H1 (cell line): ENCODE results near the gene GNAT2. TPM values are rescaled to one million over a fixed set of nuclear protein-coding genes. Genes with fewer than 3 reads are reported as not detected.

ENCODE experiments used
- CTCF ChIA-PET: fragments of 300-600 bp; sonication (Branson Sonifier 250); formaldehyde crosslinking; loops from one replicate; lab custom pipeline; 2021; ENCODE audit not compliant: partially characterized antibody; lab: Charles Lee
- POLR2A ChIA-PET: fragments of 300-600 bp; sonication (Branson Sonifier 250); formaldehyde crosslinking; loops from one replicate; lab custom pipeline; 2021; ENCODE audit warnings: inconsistent platforms; ENCODE audit not compliant: partially characterized antibody; lab: Charles Lee
- DNase-seq, 2 experiments: peaks; one replicate each; pipeline versions ENCODE4 v3.0.0 to v3.0.0-alpha.2; 2010 to 2022; ENCODE audit warnings: low spot score in 2 of 2, low read depth in 1 of 2, mixed read lengths in 1 of 2
- FAIRE-seq: peaks from 2 replicates; lab custom pipeline; 2011; peaks lifted over from hg19 to GRCh38; lab: Jason Lieb, UNC
- H2AFZ ChIP-seq: 2 replicates; pipeline ENCODE4 v1.8.1; 2012; ENCODE audit warnings: low read length, inconsistent platforms
- H2AK5ac ChIP-seq: 2 replicates; pipeline ENCODE4 v1.6.1; 2013; ENCODE audit warnings: low read depth, low read length
- H2BK120ac ChIP-seq: replicated peaks from 2 replicates; pipeline ENCODE3; 2013; ENCODE audit warnings: low read depth, low read length, inconsistent platforms
- H2BK12ac ChIP-seq: 2 replicates; pipeline ENCODE4 v1.6.1; 2013; ENCODE audit warnings: low read depth, low read length
- H2BK15ac ChIP-seq: 2 replicates; pipeline ENCODE4 v1.6.1; 2013; ENCODE audit warnings: low read length
- H2BK20ac ChIP-seq: 2 replicates; pipeline ENCODE4 v1.6.1; 2013; ENCODE audit warnings: low read length
- H2BK5ac ChIP-seq: 2 replicates; pipeline ENCODE4 v1.6.1; 2013; ENCODE audit warnings: low read depth, low read length
- H3K14ac ChIP-seq: 2 replicates; pipeline ENCODE4 v1.6.1; 2013; ENCODE audit warnings: inconsistent platforms; ENCODE audit not compliant: insufficient read length
- H3K18ac ChIP-seq: 2 replicates; pipeline ENCODE4 v1.6.1; 2013; ENCODE audit warnings: low read length; ENCODE audit errors: extremely low read depth
- H3K23ac ChIP-seq: 2 replicates; pipeline ENCODE4 v1.6.1; 2013; ENCODE audit warnings: inconsistent platforms; ENCODE audit not compliant: insufficient read length
- H3K23me2 ChIP-seq: 2 replicates; pipeline ENCODE4 v1.6.1; 2013; ENCODE audit warnings: low read depth, low read length
- H3K27ac ChIP-seq: 2 replicates; pipeline ENCODE4 v1.6.1; 2011; ENCODE audit warnings: low read depth, low read length, inconsistent platforms
- H3K27me3 ChIP-seq, 4 experiments: replicated peaks in 1 of 4; 1 replicate in 1 of 4; 2 replicates in 3 of 4; pipeline versions ENCODE4 v1.6.1 to v1.8.1; 2011 to 2013; ENCODE audit warnings: low read length in 3 of 4, mild to moderate bottlenecking in 3 of 4, inconsistent platforms in 2 of 4, mixed read lengths in 2 of 4, moderate library complexity in 1 of 4; ENCODE audit not compliant: control insufficient read depth in 3 of 4, insufficient read depth in 3 of 4; ENCODE audit errors: extremely low read depth in 1 of 4
- H3K36me3 ChIP-seq, 4 experiments: 2 replicates each; pipeline versions ENCODE4 v1.6.1 to v1.8.1; 2011 to 2013; ENCODE audit warnings: mild to moderate bottlenecking in 4 of 4, low read length in 3 of 4, moderate library complexity in 2 of 4, control low read depth in 1 of 4, inconsistent platforms in 1 of 4; ENCODE audit not compliant: insufficient read depth in 4 of 4, control insufficient read depth in 2 of 4
- H3K4ac ChIP-seq: replicated peaks from 2 replicates; pipeline ENCODE3; 2013; ENCODE audit warnings: low read length, low read depth, mixed read lengths, inconsistent platforms; ENCODE audit not compliant: insufficient read length
- H3K4me1 ChIP-seq, 4 experiments: replicated peaks in 1 of 4; 1 replicate in 1 of 4; 2 replicates in 3 of 4; pipeline versions ENCODE4 v1.6.1 to v1.8.1; 2011 to 2013; ENCODE audit warnings: low read length in 3 of 4, inconsistent platforms in 2 of 4, mixed read lengths in 1 of 4; ENCODE audit not compliant: insufficient read depth in 4 of 4, control insufficient read depth in 3 of 4
- H3K4me2 ChIP-seq, 2 experiments: 2 replicates each; pipeline versions ENCODE4 v1.6.1 to v1.8.1; 2011 to 2013; ENCODE audit warnings: low read depth in 2 of 2, low read length in 2 of 2, control low read depth in 1 of 2, inconsistent platforms in 1 of 2, mild to moderate bottlenecking in 1 of 2; ENCODE audit not compliant: insufficient read depth in 1 of 2
- H3K4me3 ChIP-seq, 4 experiments: fragments of 200-600, 300-600 bp in 1 of 4; sonication (generic), shearing (Covaris generic), sonication (Bioruptor Twin) in 1 of 4; 2 replicates each; pipeline versions ENCODE4 v1.5.1 to v1.8.1; 2011 to 2016; ENCODE audit warnings: low read length in 4 of 4, low read depth in 3 of 4, control low read depth in 2 of 4, inconsistent platforms in 2 of 4, mild to moderate bottlenecking in 2 of 4, mixed read lengths in 1 of 4, moderate library complexity in 1 of 4; ENCODE audit not compliant: insufficient read depth in 2 of 4; ENCODE audit errors: extremely low read depth in 1 of 4
- H3K56ac ChIP-seq: replicated peaks from 2 replicates; pipeline ENCODE3; 2013; ENCODE audit warnings: low read depth, mild to moderate bottlenecking, mixed read lengths, low read length, inconsistent platforms; ENCODE audit not compliant: insufficient read length
- H3K79me1 ChIP-seq: 2 replicates; pipeline ENCODE4 v1.6.1; 2013; ENCODE audit warnings: low read depth, low read length, control low read depth
- H3K79me2 ChIP-seq, 2 experiments: 2 replicates each; pipeline versions ENCODE4 v1.6.1 to v1.8.1; 2012 to 2013; ENCODE audit warnings: low read length in 2 of 2, mild to moderate bottlenecking in 2 of 2, inconsistent platforms in 1 of 2; ENCODE audit not compliant: insufficient read depth in 2 of 2, control insufficient read depth in 1 of 2
- H3K9ac ChIP-seq, 4 experiments: replicated peaks in 1 of 4; 1 replicate in 1 of 4; 2 replicates in 3 of 4; pipeline versions ENCODE4 v1.6.1 to v1.8.1; 2011 to 2013; ENCODE audit warnings: low read depth in 3 of 4, low read length in 3 of 4, control low read depth in 2 of 4, mild to moderate bottlenecking in 2 of 4, moderate library complexity in 2 of 4, inconsistent platforms in 1 of 4; ENCODE audit errors: extremely low read depth in 1 of 4
- H3K9me3 ChIP-seq, 2 experiments: 2 replicates each; pipeline versions ENCODE4 v1.6.1 to v1.8.1; 2012 to 2013; ENCODE audit warnings: mild to moderate bottlenecking in 2 of 2, moderate library complexity in 2 of 2, control low read depth in 1 of 2, inconsistent platforms in 1 of 2, low read depth in 1 of 2, low read length in 1 of 2, mixed read lengths in 1 of 2; ENCODE audit not compliant: insufficient read depth in 2 of 2
- H4K20me1 ChIP-seq, 2 experiments: replicated peaks in 1 of 2; 2 replicates each; pipeline versions ENCODE3 to v1.8.1; 2011 to 2013; ENCODE audit warnings: inconsistent platforms in 2 of 2, low read length in 2 of 2, mild to moderate bottlenecking in 1 of 2; ENCODE audit not compliant: insufficient read depth in 2 of 2, control insufficient read depth in 1 of 2
- H4K5ac ChIP-seq: 2 replicates; pipeline ENCODE4 v1.6.1; 2013; ENCODE audit warnings: low read length, low read depth, mixed read lengths, inconsistent platforms; ENCODE audit not compliant: insufficient read length
- H4K8ac ChIP-seq: 2 replicates; pipeline ENCODE4 v1.8.0; 2013; ENCODE audit warnings: mild to moderate bottlenecking, moderate library complexity, low read length, inconsistent platforms; ENCODE audit not compliant: insufficient read depth; ENCODE audit errors: extremely low read depth
- H4K91ac ChIP-seq: replicated peaks from 2 replicates; pipeline ENCODE3; 2013; ENCODE audit warnings: low read length, mixed read lengths, inconsistent platforms; ENCODE audit not compliant: insufficient read length
- EGR1 ChIP-seq: IDR thresholded peaks from 2 replicates; pipeline ENCODE4 v1.6.1; 2011; ENCODE audit warnings: low read depth, low read length, borderline replicate concordance
- GABPA ChIP-seq: IDR thresholded peaks from 2 replicates; pipeline ENCODE4 v1.6.1; 2011; ENCODE audit warnings: mild to moderate bottlenecking, low read length, moderate library complexity, borderline replicate concordance; ENCODE audit not compliant: insufficient read depth
- GTF2F1 ChIP-seq: IDR thresholded peaks from 2 replicates; pipeline ENCODE4 v1.6.1; 2012; ENCODE audit warnings: low read depth, low read length, improper control_type of control experiment, borderline replicate concordance
- HDAC6 ChIP-seq: IDR thresholded peaks from one replicate; pipeline ENCODE4 v1.7.1; 2012; ENCODE audit warnings: low read depth, mild to moderate bottlenecking, inconsistent platforms, low read length, moderate library complexity
- JUND ChIP-seq: IDR thresholded peaks from 2 replicates; pipeline ENCODE4 v1.6.1; 2011; ENCODE audit warnings: mild to moderate bottlenecking, improper control_type of control experiment, low read length
- MAFK ChIP-seq: IDR thresholded peaks from 2 replicates; pipeline ENCODE4 v1.6.1; 2012; ENCODE audit warnings: low read depth, mild to moderate bottlenecking, improper control_type of control experiment, low read length
- POU5F1 ChIP-seq: IDR thresholded peaks from 2 replicates; pipeline ENCODE4 v1.6.1; 2011; ENCODE audit warnings: low read depth, mild to moderate bottlenecking, low read length, moderate library complexity
- RBBP5 ChIP-seq: IDR thresholded peaks from 2 replicates; pipeline ENCODE4 v1.7.1; 2012; ENCODE audit warnings: low read depth, mild to moderate bottlenecking, inconsistent platforms, low read length, moderate library complexity, borderline replicate concordance
- RFX5 ChIP-seq: IDR thresholded peaks from 2 replicates; pipeline ENCODE4 v1.6.1; 2011; ENCODE audit warnings: low read depth, low read length, improper control_type of control experiment, borderline replicate concordance
- SIRT6 ChIP-seq: IDR thresholded peaks from one replicate; pipeline ENCODE4 v1.7.1; 2012; ENCODE audit warnings: low read length, inconsistent platforms
- YY1 ChIP-seq: IDR thresholded peaks from 2 replicates; pipeline ENCODE4 v1.6.1; 2011; ENCODE audit warnings: low read depth, mild to moderate bottlenecking, low read length
- WGBS, 2 experiments: shearing (Covaris generic) in 1 of 2; methylation state at CpG; one replicate each; pipeline versions ENCODE4 v1.1.6 to v1.1.7; 2013 to 2015; ENCODE audit warnings: low lambda C conversion rate in 2 of 2, mixed read lengths in 2 of 2, inconsistent platforms in 1 of 2, low coverage in 1 of 2, missing lambda C conversion rate in 1 of 2; ENCODE audit not compliant: insufficient replicate concordance in 2 of 2, insufficient coverage in 1 of 2, insufficient read length in 1 of 2; ENCODE audit errors: extremely low coverage in 1 of 2, missing lambda C conversion rate in 1 of 2; 5-methylcytosine and 5-hydroxymethylcytosine counted together
- polyA plus RNA-seq, 7 experiments: library from polyadenylated mRNA; depleted of rRNA in 3 of 7; stranded (reverse) in 5 of 7; unstranded in 2 of 7; fragments of >200 nt in 5 of 7; fragments of 200-250 nt in 2 of 7; gene quantifications; 1 replicate in 5 of 7; 2 replicates in 1 of 7; 4 replicates in 1 of 7; pipeline versions ENCODE4 v1.2.1 to v1.2.3, GENCODE V29; 2011 to 2013; ENCODE audit warnings: missing spikeins in 2 of 7, mixed read lengths in 2 of 7
- total RNA-seq: library from RNA; stranded (reverse); fragmentation: NEBNext Ultra II Directional; extraction: Animal tissue kit (Norgen Biotek cat#: 25700); gene quantifications from 2 replicates; pipeline ENCODE4 v1.2.1, GENCODE V29; 2021
- TF ChIP-seq, protein P1 (sequence below): IDR thresholded peaks from 2 replicates; pipeline ENCODE4 v1.6.1; 2011; ENCODE audit warnings: low read depth, mild to moderate bottlenecking, low read length; ENCODE audit not compliant: insufficient read depth
- TF ChIP-seq, protein P2 (sequence below): IDR thresholded peaks from 2 replicates; pipeline ENCODE4 v1.6.1; 2011; ENCODE audit warnings: low read length, improper control_type of control experiment

Gene GNAT2
- total and polyA plus RNA-seq, 2 of the 8 experiments (the other 6 are each of a cell fraction or from before 2014, with no cell fraction given): 0.05 TPM; not detected in 1

DNA sequence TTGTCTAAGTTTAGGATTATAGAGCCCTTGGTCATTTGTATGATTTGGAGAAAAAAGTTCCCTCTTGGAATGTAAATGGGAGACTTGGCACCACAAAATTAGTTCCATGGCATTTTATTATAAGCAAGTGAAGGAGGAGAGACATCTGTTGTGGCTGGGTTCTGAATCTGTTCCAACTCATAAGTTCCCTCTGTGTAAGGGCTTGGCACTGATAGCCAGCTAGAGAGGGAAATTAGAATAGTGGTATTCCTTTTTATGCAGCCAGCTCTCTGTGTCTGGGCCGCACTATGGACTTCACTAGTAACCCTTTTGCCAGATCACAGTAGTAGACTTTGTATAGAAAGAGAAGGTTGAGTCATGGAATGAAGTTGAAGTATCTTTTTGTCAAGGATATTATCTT, 39.9 kb downstream of the GNAT2 start:
- no peaks in the 10 kb centered on the region for H3K79me2 ChIP-seq
- no peak for TF ChIP-seq SIRT6
- TF ChIP-seq HDAC6: no peak
- no peak for TF ChIP-seq EGR1
- no peak for TF ChIP-seq GABPA
- no peak for TF ChIP-seq JUND
- TF ChIP-seq MAFK: no peak
- no peak for TF ChIP-seq RBBP5
- no peak for TF ChIP-seq RFX5
- TF ChIP-seq, protein P1, sequence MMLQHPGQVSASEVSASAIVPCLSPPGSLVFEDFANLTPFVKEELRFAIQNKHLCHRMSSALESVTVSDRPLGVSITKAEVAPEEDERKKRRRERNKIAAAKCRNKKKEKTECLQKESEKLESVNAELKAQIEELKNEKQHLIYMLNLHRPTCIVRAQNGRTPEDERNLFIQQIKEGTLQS: no peak
- no peak for TF ChIP-seq POU5F1
- TF ChIP-seq, protein P2, sequence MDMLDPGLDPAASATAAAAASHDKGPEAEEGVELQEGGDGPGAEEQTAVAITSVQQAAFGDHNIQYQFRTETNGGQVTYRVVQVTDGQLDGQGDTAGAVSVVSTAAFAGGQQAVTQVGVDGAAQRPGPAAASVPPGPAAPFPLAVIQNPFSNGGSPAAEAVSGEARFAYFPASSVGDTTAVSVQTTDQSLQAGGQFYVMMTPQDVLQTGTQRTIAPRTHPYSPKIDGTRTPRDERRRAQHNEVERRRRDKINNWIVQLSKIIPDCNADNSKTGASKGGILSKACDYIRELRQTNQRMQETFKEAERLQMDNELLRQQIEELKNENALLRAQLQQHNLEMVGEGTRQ: no peak
- no peak for TF ChIP-seq YY1
- TF ChIP-seq GTF2F1: no peak

More for the DNA sequence above, 39.9 kb downstream of the GNAT2 start:
- peaks cover 2 to 39% (median 14%) of the 10 kb centered on the region in 4 experiments; a peak in 7 of 8 replicates for H3K36me3 ChIP-seq
- DNase-seq (no peak), FAIRE-seq (no peak)
- no peaks in the 10 kb centered on the region for H3K27me3 ChIP-seq
- no peak overlapping the region for H3K18ac ChIP-seq
- no peak overlapping the region for H3K56ac ChIP-seq
- no peak overlapping the region for H4K91ac ChIP-seq
- no peak overlapping the region for H2BK120ac ChIP-seq
- 88% methylated on average over 1 of the region's 1 CpG; no CpG with 5 or more reads in 1 of the 2 experiments for WGBS, 2 experiments
- no peak overlapping the region for H3K14ac ChIP-seq
- no peak overlapping the region for H2AK5ac ChIP-seq
- H2BK5ac ChIP-seq: no peak overlapping the region
- H2BK12ac ChIP-seq: no peak overlapping the region
- no peak overlapping the region for H2AFZ ChIP-seq
- H3K23ac ChIP-seq: no peak overlapping the region
- H3K23me2 ChIP-seq: no peaks in the 10 kb centered on the region
- H3K4me1 ChIP-seq: no peaks in the 10 kb centered on the region
- no peak overlapping the region for H4K5ac ChIP-seq
- no peak overlapping the region for H4K8ac ChIP-seq
- H3K27ac ChIP-seq: no peak overlapping the region
- no peak overlapping the region for H3K9ac ChIP-seq
- no peak overlapping the region for H3K4me3 ChIP-seq
- POLR2A ChIA-PET: no interaction called here
- H3K9me3 ChIP-seq: no peaks in the 10 kb centered on the region
- H3K4ac ChIP-seq: no peak overlapping the region
- H4K20me1 ChIP-seq: no peaks in the 10 kb centered on the region
- H2BK15ac ChIP-seq: no peak overlapping the region
- H3K79me1 ChIP-seq: no peaks in the 10 kb centered on the region
- CTCF ChIA-PET: interaction anchor here (0.9 to 1.2 kb wide), 5 partner anchors 10 to 404 kb away, joined by 3 to 4 read pairs (median 3); no protein-coding TSS in a partner anchor
- H3K4me2 ChIP-seq: no peak overlapping the region
- H2BK20ac ChIP-seq: no peak overlapping the region
